OCI-M1 (cell line): ENCODE measurements around the gene SELENOP.

Experiments used
- DNase-seq: peaks from one replicate; lab custom pipeline; 2025; lab: John Stamatoyannopoulos, UW

The SELENOP gene

DNA sequence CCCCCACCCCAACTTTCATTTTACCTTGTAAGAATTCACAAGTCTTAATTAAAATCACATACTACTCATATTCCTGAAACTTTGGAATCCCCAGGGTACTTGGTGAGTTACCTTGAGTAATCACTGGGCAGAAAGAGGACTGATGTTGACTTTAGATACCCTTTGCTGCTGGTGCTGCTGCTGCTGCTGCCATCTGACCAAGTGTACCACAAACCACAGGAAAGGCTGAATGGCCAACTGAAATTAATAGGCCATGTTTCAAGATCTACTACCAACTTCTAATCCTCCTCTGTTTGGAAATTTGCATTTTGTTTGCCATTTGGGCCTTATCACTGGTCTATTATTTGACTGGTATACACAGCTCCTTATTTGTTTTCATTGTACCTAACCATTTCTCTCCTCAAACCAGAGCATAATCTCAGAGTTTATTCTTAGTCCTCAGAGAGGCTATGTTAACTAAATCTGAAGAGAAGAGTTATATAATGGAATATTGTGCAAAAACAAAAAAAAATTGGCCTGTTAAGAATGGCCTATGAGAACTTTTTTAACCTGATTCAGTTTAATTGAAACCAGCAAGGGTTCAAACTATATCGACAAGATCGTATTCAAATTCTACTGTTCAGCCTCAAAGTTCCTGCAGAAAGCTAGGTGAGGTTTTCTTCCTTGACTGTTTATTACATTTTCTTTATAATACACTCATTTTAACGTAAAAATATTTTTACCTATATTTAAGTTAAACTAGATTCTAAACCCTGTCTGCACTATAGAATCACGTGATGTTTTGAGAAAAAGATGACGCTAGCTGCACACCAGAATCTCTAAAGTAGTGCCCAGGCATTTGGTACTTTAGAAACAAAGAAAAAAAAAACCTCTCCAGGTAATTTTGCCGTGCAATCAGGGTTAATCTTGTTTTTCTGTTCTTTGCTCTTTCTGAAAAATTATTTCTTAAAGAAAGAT lies 13.1 kb downstream of the SELENOP start:
- no peak for DNase-seq

DNA sequence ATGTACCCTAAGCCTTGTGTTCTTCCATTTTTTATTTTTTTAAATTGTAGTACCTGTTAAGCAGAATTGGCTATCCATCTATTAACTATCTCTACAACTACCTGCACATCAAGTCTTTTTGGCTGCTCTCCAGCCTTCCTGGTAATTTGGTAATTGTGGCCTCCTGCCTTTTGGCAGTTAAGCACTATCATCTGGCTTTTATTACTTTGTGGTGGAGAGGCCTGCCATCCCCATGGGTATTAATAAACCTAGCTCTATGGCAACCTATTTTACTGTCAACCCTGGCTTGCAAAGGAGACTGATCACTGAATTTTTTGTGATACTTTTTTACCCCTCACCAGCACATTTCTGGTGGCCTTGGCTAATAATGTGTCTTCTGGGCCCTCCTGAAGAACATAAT lies 20.5 kb downstream of the SELENOP start:
- no peak for DNase-seq

DNA sequence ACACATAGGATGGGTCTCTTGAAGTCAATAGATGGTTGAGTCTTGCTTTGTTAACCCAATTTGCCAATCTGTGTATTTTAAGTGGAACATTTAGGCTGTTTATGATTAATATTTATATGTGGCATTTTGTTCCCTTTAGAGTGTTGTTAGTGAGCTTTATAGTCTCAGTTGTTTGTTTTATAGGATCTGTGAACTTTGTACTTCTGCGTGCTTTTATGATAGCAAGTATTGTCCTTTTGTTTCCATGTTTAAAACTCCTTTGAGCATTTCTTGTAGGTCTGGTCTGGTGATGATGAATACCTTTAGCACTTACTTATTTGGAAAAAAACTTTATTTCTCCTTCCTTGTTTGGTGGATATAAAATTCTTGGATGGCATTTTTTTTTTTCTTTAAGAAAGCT lies 23.8 kb downstream of the SELENOP start:
- DNase-seq: no peak

DNA sequence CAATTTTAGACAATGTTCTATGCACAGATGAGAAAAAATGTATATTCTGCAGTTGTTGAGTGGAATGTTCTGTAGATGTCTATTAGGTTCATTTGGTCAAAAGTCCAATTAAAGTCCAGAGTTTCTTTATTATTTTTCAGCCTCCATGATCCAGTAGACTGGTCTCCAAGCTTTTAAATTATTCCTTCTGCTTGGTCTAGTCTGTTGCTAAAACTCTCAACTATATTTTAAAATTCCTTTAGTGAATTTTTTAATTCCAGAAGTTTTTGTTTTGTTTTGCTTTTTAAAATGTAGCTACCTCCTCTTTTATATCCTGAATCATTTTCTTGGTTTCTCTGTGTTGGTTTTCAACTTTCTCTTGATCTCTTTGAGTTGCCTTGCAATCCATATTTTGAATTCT lies 24.6 kb downstream of the SELENOP start:
- no peak for DNase-seq

DNA sequence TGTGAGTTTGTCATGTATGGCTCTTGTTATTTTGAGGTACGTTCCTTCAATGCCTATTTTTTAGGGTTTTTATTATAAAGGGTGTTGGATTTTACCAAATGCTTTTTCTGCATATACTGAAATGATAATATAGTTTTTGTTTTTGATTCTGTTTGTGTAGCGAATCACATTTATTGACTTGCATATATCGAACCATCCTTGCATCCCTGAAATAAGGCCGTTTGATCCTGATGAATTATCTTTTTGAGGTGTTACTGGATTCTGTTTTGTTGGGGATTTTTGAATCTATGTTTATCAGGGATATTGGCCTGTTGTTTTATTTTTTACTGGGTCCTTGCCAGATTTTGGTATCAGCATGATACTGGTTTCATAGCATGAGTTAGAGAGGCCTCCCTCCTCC lies 25.9 kb downstream of the SELENOP start:
- DNase-seq: no peak

DNA sequence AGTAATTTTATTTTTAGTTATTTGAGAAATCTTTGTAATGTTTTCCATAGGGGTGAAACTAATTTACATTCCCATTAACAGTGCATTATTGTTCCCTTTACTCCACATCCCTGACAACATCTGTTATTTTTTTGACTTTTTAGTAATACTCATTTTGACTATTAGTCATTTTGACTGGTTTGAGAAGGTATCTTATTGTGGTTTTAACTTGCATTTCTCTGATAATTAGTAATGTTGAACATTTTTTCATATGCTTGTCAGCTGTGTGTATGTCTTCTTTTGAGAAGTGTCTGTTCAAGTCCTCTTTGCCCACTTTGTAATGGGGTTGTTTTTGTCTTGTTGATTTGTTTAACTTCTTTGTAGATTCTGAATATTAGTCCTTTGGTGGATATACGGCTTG lies 27.6 kb downstream of the SELENOP start:
- DNase-seq: no peak

DNA sequence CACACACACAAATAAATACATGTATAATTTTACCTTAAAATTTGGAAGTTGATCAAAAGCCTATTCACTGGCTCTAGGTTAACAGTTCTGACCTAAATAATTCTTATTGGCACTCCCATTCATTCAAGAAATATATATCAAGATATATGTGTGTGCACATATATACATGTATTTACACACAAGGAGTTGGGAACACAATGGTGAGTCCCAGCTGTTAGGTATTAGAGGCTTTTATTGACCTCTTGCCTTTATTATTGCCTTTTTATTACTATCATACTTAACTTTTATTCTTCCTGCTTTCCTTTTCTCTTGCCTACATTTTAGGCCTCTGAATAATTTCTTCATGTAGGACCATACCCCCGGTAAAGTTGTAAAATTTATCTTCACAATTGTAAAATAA lies 30.1 kb downstream of the SELENOP start:
- DNase-seq: no peak

DNA sequence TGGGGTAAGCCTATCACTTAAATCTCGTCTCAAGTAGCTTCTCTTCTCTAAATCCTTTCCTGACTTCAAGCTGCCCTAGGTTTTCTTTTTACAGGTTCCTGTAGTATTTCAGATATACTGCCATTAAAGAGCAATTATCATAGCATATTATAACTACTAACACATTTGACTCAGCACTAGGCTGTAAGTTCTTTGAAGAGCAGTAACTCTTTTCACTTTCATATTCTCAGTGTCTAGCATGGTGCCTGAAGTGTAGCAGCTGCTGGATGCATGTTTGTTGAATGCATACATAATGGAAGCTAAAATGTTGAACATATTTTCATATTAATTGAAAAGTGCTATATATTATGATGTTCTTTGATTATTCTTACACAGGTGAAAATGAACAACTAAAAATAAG lies 32.6 kb downstream of the SELENOP start:
- no peak for DNase-seq

DNA sequence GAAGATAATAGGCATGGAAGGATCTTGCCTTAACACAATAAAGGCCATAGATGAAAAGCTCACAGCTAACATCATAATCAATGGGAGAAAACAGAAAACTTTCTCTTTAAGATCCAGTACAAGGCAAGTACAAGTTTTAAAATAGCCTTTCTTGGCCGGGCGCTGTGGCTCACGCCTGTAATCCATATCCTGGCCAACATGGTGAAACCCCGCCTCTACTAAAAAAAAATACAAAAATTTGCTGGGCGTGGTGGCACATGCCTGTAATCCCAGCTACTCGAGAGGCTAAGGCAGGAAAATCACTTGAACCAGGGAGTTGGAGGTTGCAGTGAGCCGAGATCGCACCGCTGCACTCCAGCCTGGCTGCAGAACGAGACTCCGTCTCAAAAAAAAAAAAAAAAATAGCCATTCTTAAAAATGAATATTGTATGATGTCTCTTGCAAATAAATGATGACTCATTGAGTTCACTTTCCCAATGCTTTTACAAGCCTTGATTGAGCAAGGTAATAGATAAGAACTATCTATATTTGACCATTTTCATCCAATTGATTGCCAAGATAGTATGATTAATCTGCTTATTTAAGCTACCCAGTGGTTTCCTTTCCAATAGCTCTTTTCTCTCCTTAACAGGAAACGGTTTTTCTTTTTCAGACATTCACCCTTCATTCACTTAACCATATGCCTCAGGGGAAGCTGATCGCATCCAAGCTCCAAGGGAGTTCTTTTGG lies 39.3 kb downstream of the SELENOP start:
- DNase-seq: no peak

DNA sequence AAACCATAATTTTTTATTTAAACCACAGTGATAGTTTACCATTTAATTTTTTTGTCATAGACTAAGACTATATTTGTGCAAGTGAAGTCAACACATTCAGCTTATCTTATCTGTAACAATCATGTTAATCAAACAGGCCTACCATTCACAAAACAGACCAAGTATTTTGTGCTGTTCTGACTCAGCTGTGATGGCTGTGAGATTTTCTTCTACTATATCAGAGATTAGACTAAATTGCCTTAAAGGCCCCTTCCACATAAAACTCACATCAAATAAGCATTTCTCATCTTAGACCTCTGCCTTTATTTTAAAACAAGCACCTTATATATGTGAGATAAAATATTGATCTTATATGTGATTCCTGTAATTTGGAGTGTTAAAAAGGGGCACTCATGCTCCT lies 41.7 kb downstream of the SELENOP start:
- no peak for DNase-seq

DNA sequence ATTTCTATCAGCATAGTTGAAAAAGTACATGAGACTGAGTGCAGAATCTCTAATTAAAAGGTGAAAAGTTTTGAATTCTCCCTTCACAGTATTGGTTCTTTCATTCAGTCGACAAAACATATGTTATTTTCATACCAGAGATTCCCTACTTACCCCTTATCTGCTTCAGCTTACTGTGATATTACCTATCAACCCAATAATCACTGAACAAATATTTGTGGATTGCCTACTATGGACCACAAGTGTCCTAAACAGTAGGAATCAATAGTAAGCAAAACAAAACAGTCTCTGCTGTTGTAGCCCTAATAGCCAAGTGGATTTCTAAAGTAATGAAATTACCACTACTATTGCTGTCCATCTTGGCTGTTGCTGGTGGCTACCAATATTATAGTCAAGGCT lies 43.6 kb downstream of the SELENOP start:
- DNase-seq: no peak

DNA sequence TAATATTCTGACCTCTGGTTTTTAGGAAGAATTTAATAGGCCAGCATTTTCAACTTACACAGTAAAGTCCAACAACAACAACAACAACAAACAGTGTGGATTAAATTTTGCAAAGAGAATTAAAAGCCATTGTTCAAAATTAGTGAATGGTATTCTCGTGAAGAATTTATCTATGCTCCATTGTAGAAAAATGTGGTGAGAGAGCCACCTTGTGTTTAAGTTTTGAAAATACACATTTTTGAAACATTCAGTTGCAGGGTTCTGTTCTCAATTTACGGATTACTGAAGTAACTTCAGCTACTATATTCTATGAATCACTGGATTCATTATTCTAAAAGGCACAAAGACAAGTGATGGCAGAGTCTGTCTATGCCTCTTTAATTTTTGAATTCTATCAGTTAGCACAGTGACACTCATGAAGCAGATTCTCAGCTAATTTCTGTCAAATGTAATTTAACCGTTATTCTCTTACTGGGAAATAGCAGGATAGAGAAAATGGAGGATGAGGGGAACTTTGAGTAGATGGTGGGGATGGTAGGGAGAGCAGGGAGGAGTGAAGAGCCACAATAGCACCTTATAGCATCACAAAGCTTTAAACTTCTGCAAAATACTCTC lies 44.1 kb downstream of the SELENOP start:
- peak; percentile 67 for DNase-seq

DNA sequence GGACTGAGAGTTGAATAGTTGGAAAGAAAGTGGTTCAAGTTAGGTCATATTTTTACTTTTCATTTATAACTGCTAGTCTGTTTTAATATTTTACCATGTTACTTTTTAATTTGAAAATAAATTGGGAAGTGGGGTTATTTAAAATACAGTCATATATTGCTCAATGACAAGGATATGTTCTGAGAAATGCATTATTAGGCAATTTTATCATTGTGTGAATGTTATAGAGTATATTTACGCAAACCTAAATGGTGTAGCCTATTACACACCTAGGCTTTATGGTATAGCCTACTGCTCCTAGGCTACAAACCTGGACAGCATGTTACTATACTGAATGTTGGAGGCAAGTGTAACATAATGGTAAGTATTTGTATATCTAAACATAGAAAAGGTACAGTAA lies 49.9 kb downstream of the SELENOP start:
- DNase-seq: no peak

DNA sequence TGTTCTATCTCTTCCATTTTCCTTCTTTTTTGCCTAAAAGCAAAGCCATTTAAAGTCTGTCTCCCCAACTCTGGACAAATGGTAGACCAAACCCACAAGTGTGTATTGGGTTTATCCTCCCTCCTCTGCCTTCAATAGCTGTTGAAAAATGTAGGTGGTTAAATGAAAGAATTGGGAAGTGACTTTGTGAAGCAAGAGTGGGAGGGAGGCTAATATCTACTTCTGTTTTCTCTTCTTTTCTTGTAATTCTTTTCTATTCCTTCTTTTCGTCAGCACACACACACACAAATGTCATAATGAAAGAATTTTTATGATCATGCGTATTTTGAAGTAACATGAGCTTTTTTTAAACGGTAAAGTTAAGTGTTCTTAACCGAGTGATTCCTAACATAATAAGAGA lies 51.3 kb downstream of the SELENOP start:
- DNase-seq: no peak

DNA sequence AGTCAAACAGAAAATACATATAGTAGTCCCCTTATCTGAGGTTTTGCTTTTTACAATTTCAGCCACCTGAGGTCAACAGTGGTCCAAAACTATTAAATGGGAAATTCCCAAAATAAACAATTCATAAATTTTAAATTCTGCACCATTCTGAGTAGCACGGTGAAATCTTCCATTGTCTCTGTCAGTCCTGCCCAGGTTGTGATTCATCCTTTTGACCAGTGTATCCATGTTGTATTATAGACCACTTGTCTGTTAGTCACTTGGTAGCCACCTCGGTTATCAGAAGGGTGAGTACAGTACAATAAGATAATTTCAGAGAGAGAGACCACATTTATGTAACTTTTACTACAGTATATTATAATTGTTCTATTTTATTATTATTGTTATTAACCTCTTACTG lies 52.2 kb downstream of the SELENOP start:
- DNase-seq: no peak

DNA sequence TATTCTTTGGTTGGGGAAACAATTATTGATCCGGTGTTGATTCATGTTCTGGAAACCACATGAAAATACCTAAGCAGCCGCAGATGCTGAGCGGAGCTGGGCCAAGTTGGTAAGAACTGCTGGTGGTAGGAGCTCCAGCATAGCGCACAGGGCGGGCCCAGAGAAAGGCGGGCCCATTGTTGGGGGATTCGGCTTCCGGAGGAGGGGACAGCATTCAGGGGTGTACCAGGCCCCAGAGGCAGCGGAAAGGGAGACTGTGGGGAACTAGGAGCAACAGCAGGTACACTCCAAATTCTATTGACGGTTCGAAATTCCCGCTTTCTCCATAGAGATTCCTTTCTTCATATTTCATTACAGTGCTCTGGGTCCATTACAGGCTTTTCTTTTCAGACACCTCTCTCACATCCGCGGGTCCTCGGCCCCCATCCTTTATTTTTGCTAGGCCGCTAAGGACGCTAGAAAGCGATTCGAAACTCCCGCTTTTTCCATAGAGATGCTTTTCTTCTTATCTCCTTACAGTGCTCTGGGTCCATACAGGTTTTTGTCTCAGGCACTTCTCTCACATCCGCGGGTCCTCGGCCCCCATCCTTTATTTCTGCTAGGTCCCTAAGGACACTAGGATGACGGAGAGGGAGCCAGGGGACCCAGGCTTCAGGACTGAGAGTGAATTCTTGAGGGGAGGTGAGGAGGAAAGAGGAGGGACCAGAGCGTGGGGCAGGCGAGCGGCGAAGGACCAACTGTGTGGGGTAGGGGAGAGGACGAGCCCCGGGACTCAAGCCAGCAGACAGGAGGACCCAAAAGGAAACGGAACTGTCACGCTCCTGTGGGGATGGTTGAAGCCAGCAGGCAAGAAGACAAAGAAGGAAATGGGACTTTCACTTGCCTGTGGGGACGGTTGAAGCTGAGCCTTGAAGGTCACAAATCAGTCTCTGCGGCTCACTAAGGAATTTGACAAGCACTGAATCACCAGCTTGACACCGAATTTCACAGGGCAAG lies 54.8 kb downstream of the SELENOP start, which contains the start of gene CCDC152:
TSS of gene CCDC152 (plus strand) at position 213 of the 996 bp plus-strand sequence. CDS start 2,304 bp downstream, outside the sequence.
- DNase-seq: peak; percentile 54

DNA sequence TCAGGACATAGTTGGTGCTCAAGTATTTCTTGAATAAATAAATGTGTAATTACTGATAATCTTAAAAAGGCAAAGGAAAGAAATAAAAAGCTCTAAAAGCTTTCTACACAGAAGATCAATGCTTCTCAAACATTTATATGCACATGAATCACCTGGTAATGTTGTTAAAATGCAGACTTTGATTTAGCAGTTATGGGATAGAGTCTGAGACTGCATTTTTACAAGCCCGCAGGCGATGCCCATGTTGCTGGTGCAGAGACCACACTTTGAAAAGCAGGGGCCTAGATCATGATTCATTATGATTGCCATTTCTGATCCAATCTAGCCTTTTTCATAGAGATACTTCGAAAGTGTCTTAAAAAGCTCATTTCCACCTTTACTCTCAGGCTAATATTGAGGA lies 58.6 kb downstream of the SELENOP start:
- no peak for DNase-seq

DNA sequence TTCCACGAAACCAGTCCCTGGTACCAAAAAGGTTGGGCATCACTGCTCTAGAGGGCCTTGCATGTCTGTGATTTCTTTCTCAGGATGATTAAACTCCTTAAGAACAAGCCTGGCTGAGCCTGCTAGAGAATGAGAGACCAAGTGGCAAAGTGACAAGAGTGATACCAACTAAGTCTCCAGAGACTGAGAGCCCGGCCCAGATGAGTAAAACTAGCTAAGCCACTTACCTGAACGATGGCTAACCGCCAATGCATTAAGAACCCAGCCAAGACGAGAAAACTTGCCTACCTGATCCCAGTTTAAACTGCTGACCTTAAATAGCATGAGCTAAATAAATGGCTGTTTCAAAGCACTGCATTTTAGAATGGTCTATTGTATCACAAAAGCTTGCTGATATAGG lies 60.6 kb downstream of the SELENOP start:
- DNase-seq: no peak

DNA sequence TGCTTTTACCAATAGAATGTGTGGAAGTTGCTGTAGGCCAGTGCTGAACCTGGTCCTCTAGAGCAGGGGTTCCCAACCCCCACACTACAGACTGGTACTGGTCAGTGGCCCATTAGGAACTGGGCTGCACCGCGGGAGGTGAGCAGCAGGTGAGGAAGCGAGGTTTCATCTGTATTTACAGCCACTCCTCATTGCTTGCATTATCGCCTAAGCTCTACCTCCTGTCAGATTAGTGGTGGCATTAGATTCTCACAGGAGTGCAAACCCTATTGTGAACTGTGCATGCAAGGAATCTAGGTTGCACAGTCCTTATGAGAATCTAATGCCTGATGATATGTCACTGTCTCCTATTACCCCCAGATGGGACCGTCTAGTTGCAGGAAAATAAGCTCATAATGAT lies 61.2 kb downstream of the SELENOP start:
- no peak for DNase-seq
